GM21576 (cell line): ENCODE measurements around the gene PKMYT1.
A peak's percentile ranks its signal among the peaks of the same experiment; 100 is the strongest.

ENCODE experiments used
- ATAC-seq: cut with Tn5 transposase; IDR thresholded peaks from one replicate; pipeline ENCODE4 v1.9.1; 2021; ENCODE audit warnings: mild to moderate bottlenecking, moderate library complexity; ENCODE audit not compliant: unreplicated experiment

The PKMYT1 gene

DNA sequence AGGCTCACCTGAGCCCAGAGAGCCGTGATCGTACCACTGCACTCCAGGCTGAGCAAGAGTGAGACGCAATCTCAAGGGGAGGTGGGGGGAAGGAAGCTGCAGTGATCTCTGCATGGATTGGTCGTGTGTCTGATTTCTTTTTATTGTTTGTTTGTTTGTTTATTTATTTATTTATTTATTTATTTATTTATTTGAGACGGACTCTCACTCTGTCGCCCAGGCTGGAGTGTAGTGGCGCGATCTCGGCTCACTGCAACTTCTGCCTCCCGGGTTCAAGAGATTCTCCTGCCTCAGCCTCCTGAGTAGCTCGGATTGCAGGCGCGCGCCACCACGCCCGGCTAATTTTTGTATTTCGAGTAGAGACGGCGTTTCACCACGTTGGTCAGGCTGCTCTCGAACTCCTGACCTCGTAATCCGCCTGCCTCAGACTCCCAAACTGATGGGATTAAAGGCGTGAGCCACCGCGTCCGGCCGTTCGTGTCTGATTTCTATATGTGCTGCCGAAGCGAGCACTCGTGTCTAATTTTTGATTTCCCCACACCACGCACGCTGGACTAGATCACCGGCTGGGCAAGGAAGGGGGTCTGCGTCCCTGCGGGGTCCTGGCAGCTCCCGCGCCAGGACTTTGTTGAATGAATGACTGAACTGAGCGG lies 39.5 kb upstream of the PKMYT1 start:
- no peak for ATAC-seq

DNA sequence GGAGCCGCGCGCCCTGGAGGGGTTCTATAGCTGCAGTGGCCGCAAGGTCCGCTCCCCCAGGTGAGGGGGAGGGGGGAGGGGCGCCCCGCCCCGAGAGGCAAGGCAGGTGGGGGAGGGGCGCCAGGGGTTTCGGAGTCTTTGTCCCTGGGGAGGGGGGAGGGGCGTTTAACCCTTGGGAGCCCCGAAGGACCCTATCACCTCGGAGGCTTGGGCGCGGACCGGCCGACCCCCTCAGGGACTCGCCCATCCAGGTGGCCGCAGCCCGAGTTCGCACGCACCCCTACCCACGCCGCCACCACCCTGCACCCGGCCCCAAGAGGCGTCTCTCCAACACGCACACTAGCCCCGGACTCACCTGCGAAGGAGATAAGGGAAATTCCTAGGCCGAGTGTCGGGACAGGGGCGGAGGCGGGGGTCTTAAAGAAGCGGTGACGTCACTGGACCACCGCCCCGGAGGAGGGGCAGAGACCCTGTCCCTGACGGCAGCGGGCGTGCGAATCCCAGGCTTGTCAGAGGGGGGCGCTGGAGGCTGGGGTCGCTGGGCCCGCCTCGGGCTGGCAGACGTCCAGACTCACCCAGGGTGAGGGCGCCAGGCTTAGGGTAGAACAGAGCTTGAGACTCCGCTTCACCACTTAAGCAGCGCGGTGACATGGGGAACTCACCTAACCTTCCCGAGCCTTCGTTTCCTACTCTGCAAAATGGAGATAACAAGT lies 37.7 kb upstream of the PKMYT1 start, which contains the start of gene CLDN6:
Gene CLDN6 (minus strand): TSS at position 390 of the 713 bp plus-strand sequence. CDS start 2,162 bp downstream, outside the sequence.
- no peak for ATAC-seq

DNA sequence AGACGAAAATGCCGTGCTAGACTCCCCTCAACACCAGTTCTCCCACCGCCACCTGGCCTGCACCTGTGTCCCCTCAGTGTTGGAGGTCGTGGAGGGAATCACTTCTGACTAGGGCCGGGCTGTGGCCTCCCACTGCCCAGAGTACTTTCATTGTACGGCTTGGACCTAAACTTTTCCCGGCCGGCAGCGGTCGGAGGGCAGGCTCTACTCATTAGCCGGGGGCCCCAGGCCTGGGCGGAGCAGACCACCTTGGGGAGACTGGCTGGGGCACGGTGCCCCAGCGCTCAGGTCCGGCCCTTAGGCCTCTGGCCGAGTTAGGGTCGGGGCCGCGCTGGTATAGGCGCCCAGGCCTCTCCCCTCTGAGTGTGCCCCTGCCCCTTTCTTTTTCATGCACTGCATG lies 37.1 kb upstream of the PKMYT1 start:
- no peak for ATAC-seq

DNA sequence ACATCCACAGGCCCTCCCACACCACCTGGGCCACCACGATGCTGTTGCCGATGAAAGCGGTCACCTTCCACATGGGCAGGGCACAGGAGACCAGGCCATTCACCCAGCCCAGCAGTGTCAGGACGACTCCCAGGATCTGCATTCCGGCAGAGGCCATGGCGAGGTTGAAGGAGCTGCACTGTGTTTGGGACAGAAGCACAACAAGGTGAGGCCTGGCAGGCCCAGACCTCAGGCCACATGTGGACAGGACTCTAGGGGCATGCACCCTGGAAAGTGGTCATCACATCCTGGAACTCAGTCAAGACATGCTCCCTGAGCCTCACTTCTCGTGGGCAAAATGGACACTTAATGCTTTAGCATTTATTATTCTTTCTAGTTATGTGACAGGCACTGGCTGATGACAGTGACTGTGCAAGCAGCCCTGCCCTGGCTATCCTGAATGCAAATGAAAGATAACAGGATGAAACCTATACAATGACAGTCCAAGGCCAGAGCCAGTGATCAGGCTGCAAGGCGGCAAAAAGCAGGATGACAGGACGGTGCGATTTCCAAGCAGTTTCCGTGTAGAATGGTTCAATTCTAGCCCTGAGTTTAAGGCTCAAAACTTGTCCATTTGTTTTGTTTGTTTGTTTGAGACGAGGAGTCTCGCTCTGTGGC lies 35.7 kb upstream of the PKMYT1 start:
- ATAC-seq: no peak

DNA sequence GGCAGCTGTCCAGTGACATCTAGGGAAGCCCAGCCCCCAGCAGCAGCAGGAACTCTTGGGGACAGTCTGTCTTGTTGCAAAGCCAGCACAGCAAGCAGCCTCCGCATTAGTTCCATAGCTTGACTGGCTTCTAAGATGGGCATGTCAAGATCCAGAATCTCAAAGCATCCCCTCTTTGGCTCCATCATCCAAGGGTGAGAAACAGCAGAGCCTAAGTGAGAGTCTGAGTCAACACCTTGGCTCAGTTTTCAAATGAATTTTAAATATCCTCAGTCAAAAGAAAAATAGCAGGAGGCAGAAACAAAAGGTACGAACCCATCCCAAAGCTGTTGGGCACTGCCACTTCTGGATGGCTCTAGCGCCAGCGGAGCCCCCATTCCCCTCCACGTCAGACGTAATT lies 34.7 kb upstream of the PKMYT1 start:
- ATAC-seq: no peak

DNA sequence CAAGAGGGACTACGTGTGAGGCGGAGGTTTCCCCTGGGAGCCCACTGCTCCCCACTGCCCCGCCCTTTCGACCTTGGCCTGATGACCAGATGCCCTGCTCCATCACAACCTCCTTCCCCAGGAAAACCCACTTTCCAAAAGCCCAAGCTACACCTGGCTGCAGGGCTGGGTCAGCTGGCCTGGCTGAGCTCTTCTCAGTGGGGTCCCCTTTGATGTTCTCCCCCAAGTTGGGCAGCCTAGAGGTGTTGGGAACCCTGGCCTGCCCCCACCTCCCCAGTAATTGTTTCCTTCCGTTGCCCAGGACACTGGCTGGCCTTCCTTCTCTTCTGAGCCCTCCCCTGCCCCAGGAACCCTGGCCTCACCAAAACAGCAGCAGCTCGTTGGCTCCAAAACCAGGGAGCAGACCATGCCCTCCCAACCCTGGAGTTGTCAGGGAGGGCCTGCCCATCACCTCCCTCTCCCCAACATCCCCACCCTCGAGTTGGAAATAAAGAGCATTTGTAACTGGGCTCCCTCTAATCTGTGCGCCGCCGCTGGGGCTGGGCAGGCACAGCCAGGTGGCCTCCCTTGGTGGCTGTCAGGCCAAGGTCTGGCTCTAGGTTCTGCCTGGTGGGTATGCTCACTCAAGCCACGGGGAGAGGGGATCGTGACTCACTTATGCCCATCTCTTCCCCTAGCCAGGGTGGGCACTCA lies 33.9 kb upstream of the PKMYT1 start:
- no peak for ATAC-seq

DNA sequence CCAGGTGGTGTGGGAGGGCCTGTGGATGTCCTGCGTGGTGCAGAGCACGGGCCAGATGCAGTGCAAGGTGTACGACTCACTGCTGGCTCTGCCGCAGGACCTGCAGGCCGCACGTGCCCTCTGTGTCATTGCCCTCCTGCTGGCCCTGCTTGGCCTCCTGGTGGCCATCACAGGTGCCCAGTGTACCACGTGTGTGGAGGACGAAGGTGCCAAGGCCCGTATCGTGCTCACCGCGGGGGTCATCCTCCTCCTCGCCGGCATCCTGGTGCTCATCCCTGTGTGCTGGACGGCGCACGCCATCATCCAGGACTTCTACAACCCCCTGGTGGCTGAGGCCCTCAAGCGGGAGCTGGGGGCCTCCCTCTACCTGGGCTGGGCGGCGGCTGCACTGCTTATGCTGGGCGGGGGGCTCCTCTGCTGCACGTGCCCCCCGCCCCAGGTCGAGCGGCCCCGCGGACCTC lies 33.3 kb upstream of the PKMYT1 start:
- ATAC-seq: no peak

DNA sequence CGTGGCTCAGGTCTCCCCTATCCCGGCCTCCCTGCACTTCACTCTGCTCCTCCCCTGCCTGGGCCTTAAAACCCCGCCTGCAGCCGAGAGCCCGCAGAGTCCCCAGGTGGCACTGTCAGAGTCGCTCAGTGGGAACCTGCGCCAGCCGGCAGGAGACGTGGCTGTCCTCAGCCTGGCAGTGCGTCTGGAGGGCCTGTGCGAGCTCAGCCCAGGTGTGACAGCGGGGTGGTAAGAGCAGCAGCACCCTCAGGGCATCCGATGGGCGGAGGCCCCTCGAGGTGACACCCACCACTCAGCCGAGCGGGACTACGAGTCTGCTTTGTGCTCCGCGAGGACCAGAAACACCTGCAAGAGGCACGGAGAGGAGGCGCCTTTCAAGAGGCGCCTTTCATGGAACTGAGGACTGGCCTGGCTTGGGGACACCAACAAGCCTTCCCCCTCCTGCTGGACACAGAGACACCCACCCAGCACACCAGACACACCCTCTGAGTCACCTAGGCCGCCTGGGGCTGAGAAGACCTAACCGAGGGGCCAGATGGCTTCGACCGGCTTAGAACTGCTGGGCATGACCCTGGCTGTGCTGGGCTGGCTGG lies 32.7 kb upstream of the PKMYT1 start, which contains the start of gene CLDN9:
Gene CLDN9 (plus strand): TSS at position 96 of the 593 bp plus-strand sequence. CDS start 440 bp downstream, at position 536.
- ATAC-seq: no peak

DNA sequence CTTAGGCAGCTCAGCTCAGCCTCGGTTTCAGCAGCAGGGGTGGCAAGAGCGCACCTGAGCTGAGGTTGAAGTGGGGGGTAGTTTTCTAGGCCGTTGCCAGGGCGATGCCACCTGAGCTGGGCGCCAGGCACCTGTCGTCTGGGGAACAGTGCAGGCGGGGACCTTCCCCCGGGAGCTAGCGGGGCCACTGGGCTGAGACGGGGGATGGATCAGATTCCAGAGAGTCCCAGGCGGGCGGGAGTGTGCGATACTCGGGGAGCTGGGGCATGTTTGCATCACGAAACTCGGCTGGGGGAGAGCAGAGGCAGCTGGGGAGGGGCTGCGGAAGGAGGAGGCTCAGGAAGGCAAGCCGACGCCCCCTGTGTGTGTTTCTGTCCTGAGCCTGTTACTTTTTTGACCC lies 32.0 kb upstream of the PKMYT1 start:
- ATAC-seq: no peak

DNA sequence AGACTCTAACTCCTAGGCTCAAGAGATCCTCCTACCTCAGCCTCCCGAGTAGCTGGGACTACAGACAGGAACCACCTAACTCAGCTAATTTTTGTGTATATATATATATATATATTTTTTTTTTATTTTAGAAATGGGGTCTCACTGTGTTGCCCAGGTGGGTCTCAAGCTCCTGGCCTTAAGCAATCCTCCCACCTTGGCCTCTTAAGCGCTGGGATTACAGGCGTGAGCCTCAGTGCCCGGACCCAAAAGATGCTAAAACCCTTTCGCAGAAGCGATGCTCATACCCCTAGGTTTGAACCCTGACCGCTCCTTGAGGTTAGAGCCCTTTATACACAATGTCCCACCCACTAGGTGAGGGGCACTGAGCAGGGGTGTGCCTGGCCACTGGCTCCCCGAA lies 30.3 kb upstream of the PKMYT1 start:
- no peak for ATAC-seq

DNA sequence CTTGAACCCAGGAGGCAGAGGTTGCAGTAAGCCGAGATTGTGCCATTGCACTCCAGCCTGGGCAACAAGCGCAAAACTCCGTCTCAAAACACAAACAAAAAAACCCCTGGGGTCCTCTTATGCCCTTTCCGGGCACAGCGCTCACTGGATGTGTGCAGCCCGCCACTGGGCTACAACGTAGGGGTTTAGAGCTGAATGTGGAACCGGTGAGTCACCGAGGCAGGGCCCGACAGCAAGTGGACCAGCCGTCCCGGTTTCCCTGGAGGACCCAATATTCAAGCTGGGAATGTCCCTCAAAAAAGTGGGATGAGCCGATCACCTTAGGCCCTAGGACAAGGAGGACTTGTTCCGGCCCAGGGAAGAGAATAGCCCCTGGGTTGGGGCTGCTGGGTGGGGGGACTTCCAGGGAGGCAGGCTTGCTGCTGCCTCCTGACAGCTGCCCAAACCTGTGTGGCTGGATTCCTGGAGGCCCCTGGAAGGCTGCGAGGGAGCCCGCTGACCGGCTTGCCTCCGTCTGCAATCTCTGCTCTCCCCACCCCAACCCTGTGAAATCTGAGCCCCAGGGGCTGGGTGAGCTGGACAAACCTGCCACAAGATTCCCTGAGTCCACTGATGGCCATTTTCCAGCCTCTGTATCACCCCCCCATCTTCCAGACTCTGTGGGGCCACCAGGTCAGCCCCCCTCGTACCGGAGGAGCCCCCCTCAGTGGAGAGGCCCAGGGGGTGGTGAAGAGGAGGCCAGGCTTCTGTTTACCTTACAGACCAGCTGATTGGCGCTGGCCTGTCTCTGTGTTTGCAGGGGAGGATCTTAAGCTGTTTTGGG lies 29.5 kb upstream of the PKMYT1 start:
- ATAC-seq: no peak

DNA sequence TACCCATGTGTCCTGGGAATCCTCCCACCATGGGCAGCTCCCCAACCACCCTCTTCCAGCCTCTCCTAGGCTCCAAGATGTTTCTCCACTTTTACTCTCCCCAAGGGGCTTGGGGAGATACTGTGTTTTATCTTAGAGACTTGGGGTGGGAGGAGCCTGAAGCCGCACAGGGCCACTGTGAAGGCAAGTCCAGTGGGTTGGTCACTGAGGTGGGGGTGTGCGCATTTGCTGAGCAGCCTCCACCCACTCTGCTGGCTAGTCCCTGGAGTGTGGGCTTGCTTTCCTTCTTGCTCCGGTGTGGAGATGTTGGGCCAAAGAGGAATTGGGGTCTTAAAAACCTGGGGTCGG lies 28.4 kb upstream of the PKMYT1 start:
- no peak for ATAC-seq

DNA sequence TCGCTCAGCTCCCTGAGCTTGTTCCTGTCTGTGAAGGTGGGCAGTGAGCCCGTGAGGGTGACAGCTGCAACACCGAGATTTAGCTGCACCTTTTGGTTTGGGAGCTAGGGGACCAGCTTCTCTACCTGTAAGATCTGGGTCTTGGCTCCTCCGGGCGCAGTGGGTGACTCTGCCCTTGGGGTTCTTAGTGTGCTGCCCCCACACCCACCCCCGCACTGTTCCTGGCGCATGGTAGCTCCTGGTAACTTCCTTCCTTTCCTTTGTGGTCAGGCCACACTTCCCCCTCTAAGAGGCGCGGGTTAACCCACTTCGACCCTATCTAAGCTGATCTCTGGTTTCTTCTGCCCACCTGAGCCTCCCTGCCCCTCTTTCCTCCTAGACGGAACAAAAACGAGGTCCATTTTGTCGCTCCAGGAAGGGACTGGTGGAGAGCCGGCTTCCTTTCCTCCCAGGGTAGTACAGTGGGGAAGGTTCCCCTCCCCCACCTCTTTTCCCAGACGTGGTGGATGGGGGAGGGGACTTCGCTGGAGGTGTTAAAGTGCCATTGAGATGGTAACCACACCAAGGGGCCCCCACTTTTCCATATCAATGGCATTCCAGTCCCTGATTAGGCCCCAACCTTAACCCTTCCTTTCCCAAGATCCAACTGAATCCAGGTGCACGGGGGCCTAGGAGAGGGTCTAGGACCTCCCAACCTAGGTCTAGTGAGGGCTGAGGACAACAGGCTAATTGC lies 27.9 kb upstream of the PKMYT1 start:
- ATAC-seq: no peak

DNA sequence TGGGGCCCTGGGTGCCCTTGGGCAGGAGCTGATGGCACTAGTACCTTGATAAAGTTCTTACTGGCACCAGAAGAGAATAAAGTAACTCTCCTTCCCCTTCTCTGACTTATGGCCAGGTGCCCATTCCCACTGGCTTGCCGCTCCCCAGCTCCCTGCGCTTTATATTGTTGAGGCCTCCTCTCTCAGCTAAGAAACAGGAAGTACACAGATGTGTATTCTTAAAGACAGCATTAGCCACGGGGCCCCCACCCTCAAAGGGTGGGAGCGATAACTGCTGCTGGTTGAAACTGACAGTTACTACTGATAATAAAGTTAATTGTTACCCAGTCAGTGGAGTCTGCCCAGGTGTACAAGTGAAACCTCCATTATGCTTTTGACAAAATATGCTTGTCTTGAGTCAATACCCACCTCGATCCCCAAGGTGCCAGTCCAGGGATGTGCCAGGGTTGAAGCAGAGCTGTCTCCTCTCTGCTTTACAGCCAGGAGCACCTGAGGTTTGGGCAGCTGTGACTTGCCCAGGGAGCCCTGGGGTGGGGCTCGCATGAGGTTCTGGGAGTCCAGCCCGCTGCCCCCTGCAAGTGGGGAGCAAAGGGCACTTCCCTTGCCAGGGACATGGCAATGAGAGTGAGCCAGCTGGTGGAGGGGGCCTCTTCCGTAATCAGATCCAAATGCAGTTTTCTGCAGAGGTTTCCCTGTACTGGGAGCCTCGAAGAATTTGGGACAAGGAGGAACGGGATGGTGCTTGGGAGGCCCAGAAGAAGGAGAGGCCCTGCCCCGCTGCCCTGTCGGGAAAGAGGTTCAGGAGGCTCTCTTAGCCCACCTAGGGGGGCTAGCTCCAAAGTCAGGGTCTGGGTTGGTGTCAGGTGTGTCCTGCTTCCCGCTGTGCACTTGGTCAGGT lies 27.1 kb upstream of the PKMYT1 start:
- no peak for ATAC-seq

DNA sequence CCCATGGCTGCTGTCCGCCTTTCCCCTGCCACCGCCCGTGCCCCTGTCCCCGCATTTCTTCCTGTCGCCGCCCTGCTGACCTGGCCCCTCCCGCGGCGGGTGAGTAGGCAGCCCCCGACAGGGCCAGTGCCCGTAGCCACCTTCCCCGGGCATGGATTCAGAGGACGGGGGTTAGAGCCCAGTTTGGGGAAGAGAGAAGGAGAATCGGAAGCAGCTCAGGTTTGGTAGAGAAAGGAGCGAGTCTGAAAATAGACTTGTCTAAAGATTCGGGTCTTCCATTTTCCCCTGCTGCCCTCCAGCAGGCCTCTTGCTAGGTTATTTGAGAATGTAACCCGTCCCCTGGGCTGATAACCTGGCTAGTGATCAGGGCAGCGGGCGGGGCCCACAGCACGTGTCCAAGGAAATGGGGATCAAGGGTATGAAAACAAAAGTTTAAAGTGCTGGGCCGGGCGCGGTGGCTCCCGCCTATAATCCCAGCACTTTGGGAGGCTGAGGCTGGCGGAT lies 24.6 kb upstream of the PKMYT1 start:
- ATAC-seq: no peak

DNA sequence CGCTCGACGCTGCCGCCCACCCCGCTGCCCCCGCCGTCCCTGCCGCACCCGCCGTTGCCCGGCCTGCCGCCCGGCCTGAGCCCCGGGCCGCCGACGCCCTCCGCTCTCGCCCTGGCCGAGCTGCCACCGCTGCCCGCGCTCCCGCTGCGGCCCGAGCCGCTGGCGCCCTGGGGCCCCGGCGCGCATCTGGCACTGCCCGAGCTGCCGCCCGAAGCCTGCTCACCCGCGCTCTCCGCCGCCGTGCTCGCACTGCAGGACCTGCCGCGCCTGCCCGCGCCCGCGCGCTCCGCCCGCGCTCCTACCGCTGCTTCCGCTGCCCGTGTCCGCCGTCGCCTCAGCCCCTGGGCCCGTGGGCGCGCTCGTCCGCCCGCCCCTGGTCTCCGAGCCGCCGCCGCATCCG lies 24.1 kb upstream of the PKMYT1 start:
- peak; percentile 15 for ATAC-seq

DNA sequence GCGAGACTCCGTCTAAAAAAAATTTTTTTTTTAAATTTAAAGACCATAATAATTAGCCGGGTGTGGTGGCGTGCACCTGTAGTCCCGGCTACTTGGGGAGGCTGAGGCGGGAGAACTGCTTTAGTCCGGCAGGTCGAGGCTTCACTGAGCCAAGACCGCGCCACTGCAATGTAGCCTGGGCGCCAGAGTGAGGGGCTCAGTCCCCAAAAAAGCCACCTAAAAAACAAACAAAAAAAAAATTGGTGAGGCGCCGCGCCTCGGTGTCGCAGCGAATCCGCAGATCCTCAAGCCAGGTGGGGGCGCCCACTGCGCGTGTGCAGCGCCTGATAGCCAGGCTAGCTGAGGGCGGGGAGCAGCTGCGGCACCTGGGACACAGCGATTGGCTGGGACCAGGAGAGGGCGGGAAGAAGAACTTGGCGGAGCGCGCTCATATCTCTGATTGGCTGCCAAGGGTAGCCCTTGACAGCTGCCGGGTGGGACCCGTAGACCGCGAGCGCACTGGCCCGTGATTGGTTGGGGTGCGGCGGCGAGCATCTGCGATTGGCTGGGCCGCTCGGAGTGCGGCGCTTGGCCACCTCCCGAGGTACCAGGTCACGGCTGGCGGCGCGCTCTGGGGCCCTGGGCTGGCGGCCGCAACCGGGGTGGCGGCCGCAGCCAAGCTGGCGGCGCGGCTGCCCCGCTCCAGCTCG lies 23.5 kb upstream of the PKMYT1 start:
- ATAC-seq: peak; percentile 94

DNA sequence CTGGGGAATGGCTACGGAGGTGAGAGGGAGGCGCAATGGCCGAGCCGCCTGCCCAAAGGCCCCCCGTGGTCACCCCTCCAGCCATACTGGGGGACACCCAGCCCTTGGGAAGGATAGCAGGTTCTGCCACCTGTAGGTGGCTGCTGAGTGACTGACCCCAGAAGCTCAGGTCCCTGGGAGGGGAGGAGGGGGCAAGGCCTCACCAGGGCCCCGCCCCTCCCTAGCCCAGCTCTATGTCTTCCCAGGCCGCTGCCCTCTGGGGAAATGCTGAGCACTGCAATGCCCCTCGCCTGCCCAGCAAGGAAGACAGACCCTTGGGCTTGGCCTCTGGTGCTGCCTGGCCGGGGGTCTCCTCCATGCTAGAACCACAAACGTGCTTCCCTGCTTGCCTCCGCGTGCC lies 21.1 kb upstream of the PKMYT1 start:
- no peak for ATAC-seq
